ENCODE results near the gene AIRE.

DNA sequence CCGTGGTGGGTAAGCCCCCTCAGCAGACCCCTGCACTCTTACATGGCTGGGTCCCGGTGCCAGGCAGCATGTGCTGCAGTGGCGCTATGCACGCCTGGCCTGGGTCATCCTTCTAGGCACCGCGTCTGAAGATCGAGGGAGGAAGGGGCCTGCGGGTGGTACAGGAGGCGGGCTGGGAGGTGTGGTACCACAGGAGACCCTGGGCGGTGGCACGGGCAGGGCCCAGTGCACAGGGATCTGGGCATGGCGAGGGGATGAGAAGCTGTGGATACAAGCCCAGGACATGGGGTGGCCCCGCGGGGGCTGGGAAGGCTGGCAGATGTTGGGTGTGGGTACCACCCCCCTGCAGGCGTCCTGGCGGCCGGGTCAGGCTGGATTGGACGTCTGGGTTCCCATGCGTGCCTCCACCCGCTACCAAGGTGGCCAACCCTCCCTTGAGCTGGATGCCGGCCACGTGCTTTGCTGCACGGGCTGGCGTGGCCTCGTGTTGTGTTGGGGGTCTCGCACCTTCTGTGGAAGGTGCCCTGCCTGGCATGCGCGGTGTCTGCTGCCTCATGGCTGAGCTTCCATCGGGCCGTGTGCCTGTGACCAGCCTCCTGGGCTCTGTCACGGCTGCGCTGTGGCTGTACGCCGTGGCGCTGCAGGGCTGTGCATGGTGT lies 33.9 kb downstream of the AIRE start:
- TF ChIP-seq RAD21 (IDR thresholded peaks at IDR 0.05; ENCODE audit: low read depth) (no peak), YY1 (IDR thresholded peaks at IDR 0.05; ENCODE audit: low read depth) (no peak), TAF1 (IDR thresholded peaks at IDR 0.05; ENCODE audit: low read depth) (no peak), CEBPB (IDR thresholded peaks at IDR 0.05) (no peak), CREB1 (IDR thresholded peaks at IDR 0.05; ENCODE audit: low read depth) (no peak), EP300 (IDR thresholded peaks at IDR 0.05; ENCODE audit: borderline replicate concordance) (no peak), TEAD4 (IDR thresholded peaks at IDR 0.05) (no peak), FOXM1 (IDR thresholded peaks at IDR 0.05; ENCODE audit: borderline replicate concordance, low read depth) (no peak)
- TF ChIP-seq, protein P1, sequence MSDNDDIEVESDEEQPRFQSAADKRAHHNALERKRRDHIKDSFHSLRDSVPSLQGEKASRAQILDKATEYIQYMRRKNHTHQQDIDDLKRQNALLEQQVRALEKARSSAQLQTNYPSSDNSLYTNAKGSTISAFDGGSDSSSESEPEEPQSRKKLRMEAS (IDR thresholded peaks at IDR 0.05) = no peak
- TF ChIP-seq, protein P2, sequence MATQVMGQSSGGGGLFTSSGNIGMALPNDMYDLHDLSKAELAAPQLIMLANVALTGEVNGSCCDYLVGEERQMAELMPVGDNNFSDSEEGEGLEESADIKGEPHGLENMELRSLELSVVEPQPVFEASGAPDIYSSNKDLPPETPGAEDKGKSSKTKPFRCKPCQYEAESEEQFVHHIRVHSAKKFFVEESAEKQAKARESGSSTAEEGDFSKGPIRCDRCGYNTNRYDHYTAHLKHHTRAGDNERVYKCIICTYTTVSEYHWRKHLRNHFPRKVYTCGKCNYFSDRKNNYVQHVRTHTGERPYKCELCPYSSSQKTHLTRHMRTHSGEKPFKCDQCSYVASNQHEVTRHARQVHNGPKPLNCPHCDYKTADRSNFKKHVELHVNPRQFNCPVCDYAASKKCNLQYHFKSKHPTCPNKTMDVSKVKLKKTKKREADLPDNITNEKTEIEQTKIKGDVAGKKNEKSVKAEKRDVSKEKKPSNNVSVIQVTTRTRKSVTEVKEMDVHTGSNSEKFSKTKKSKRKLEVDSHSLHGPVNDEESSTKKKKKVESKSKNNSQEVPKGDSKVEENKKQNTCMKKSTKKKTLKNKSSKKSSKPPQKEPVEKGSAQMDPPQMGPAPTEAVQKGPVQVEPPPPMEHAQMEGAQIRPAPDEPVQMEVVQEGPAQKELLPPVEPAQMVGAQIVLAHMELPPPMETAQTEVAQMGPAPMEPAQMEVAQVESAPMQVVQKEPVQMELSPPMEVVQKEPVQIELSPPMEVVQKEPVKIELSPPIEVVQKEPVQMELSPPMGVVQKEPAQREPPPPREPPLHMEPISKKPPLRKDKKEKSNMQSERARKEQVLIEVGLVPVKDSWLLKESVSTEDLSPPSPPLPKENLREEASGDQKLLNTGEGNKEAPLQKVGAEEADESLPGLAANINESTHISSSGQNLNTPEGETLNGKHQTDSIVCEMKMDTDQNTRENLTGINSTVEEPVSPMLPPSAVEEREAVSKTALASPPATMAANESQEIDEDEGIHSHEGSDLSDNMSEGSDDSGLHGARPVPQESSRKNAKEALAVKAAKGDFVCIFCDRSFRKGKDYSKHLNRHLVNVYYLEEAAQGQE (IDR thresholded peaks at IDR 0.05; ENCODE audit: low read depth) = no peak
